ENCODE results near the gene ELMO1.
A peak's percentile ranks its signal among the peaks of the same experiment; 100 is the strongest.

ELMO1 gene

DNA sequence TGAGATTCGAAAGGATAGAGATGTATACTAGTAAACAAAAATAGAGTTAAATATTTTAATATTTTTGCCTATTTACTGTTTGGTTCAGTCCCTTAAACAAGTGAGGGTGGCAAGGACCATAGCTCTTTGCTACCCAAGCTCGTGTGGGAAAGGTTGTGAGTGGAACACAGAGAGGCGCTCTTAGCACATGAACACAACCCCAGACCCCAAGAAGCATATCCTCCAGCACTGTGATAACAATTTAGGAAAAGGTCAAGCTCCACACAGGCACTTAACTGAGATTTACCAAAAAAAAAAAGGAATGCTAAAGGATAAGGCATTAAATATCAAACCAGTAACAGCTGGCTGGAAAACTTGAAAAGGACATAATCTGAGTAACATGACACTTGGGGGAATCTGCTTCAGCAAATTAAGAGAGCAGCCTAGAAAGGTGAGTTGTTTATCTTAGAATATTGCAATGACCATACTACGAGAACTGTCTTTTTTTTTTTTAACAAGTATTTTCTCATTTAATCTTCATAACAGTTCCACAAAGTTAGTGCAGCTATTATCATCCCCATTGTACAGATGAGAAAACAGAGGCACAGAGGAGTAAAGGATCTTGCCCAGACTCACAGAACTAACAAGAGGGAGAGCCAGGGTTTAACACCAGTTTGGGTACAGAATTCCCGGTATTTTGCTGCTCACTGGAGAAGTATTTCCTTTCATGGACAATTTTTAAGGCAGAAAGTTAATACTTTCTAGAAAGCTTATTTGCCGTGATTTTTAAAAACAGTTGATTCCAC, 420.9 kb downstream of the ELMO1 start:
- Histone ChIP-seq H3K4me1 (ENCODE audit: insufficient read depth, low read length) (peaks cover 8% of the 10 kb centered on the region), H3K27ac (ENCODE audit: low read length) (no peak overlapping the region), H3K27me3 (ENCODE audit: insufficient read depth, low read length) (no peaks in the 10 kb centered on the region), H3K4me3 (ENCODE audit: low read length) (no peak overlapping the region), H3K9ac (ENCODE audit: low read depth, low read length) (no peak overlapping the region), H3K36me3 (ENCODE audit: insufficient read depth, low read depth, low read length) (no peaks in the 10 kb centered on the region), H3K9me3 (ENCODE audit: insufficient read depth, low read depth, low read length) (no peaks in the 10 kb centered on the region)

DNA sequence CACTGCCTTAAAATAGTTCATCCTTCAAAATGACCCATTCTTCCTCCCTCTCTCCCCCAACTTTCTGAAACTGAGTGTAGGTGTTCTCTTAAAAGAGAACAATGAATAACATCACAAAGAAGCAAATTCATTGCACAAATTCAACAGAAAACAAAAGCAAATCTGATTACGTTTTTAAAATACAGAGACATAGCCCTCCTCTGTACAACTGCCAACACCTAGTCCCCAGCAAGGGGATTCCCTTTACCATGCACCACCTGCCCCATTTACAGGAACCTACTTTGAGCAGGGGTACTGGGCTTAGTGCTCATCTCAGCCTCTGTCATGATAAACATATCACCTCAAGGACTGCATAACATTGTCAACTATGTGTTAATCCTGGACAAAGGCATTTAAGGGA, 421.6 kb downstream of the ELMO1 start:
- peaks cover 2% of the 10 kb centered on the region for H3K4me1 ChIP-seq (ENCODE audit: insufficient read depth, low read length)
- no peak overlapping the region for H3K27ac ChIP-seq (ENCODE audit: low read length)
- H3K9ac ChIP-seq (ENCODE audit: low read depth, low read length), result no peak overlapping the region
- no peaks in the 10 kb centered on the region for H3K36me3 ChIP-seq (ENCODE audit: insufficient read depth, low read depth, low read length)
- H3K4me3 ChIP-seq (ENCODE audit: low read length), result no peak overlapping the region
- H3K9me3 ChIP-seq (ENCODE audit: insufficient read depth, low read depth, low read length), result no peaks in the 10 kb centered on the region
- H3K27me3 ChIP-seq (ENCODE audit: insufficient read depth, low read length), result no peaks in the 10 kb centered on the region

DNA sequence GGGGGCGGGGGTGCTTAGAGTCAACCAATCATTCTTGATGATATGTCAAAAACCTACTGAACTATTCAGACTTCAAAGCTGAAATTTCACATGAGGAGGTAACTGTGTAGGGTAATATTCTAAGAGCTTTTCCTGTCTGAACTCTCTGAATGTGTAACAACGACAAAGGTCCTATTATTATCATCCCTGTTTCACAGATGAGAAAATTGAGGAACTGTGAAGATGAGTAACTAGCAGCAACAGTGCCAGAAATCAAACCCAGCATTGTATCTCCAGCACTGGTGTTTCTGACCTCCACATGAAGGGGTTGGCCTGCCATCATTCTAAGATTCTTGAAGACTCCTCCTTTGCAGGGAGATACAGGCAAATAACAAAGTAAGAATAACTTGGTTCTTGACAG, 429.7 kb downstream of the ELMO1 start:
- no peaks in the 10 kb centered on the region for H3K36me3 ChIP-seq (ENCODE audit: insufficient read depth, low read depth, low read length)
- H3K9ac ChIP-seq (ENCODE audit: low read depth, low read length), result no peak overlapping the region
- H3K9me3 ChIP-seq (ENCODE audit: insufficient read depth, low read depth, low read length), result no peaks in the 10 kb centered on the region
- H3K27me3 ChIP-seq (ENCODE audit: insufficient read depth, low read length), result no peaks in the 10 kb centered on the region
- no peaks in the 10 kb centered on the region for H3K4me1 ChIP-seq (ENCODE audit: insufficient read depth, low read length)
- no peak overlapping the region for H3K27ac ChIP-seq (ENCODE audit: low read length)
- H3K4me3 ChIP-seq (ENCODE audit: low read length), result no peak overlapping the region

DNA sequence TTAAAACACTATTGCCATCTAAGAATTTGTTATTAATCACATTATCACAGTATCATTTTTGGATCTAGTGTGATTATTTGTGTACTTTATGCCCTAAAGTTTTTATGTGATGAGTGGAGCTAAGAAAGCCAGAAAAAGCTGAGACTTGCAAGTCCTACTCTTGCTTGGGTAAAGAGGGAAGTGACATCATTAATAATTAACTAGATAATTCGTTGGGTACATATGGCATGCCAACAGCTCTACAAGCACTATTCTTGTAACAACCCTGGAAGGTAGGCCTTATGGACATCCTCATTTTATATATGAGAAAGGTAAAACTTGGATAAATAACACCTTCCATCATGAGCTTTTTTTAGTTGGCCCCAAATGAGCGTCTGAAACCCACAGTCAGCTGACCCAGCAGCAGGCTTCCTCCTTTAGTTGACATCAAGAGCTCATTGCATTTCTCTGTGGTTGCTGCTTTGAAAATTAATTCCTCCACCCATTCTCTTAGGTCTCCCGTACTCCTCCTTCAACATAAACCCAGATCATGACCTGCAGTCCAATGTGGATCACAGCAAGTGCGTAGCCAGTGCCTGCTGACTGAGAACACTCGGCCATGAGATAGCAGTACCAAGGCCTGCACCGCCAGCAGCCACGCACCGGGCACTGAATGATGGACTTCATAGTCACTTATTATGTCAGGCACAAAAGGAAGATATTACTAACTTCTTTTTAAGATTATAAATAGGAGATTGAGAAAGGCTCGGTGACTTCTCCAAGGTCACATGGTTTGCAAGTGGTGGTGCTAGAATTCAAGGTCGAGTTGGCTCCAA, 432.4 kb downstream of the ELMO1 start:
- H3K27me3 ChIP-seq (ENCODE audit: insufficient read depth, low read length), result no peaks in the 10 kb centered on the region
- no peaks in the 10 kb centered on the region for H3K4me1 ChIP-seq (ENCODE audit: insufficient read depth, low read length)
- H3K27ac ChIP-seq (ENCODE audit: low read length), result no peak overlapping the region
- no peak overlapping the region for H3K9ac ChIP-seq (ENCODE audit: low read depth, low read length)
- H3K9me3 ChIP-seq (ENCODE audit: insufficient read depth, low read depth, low read length), result no peaks in the 10 kb centered on the region
- H3K4me3 ChIP-seq (ENCODE audit: low read length), result no peak overlapping the region
- no peaks in the 10 kb centered on the region for H3K36me3 ChIP-seq (ENCODE audit: insufficient read depth, low read depth, low read length)

DNA sequence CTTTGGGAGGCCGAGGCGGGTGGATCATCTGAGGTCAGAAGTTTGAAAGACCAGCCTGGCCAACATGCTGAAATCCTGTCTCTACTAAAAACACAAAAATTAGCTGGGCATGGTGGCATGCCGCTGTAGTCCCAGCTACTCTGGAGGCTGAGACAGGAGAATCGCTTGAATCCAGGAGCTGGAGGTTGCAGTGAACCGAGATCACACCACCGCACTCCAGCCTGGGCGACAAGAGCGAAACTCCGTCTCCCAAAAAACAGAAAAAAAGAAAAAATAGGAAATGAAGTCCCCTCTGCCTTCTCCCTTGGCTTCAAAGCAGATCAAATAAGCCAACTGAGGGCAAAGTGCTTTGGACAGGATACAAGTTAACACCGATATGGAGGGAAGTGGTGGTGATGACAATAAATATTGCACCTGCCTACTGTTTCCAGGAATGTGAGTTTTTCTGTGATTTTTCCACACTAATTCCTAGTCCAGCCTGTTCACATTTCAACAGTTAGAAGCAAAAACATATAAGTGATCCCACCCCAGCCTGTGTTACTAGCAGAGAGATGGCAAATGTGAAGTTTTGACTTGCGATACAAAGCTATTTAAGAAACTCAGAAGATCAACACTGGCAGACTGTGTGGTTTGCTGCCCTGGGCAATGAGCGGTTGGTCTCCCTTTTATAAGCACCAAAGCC, 433.2 kb downstream of the ELMO1 start:
- Histone ChIP-seq H3K27me3 (ENCODE audit: insufficient read depth, low read length) (no peaks in the 10 kb centered on the region), H3K4me3 (ENCODE audit: low read length) (no peak overlapping the region), H3K9me3 (ENCODE audit: insufficient read depth, low read depth, low read length) (no peaks in the 10 kb centered on the region), H3K36me3 (ENCODE audit: insufficient read depth, low read depth, low read length) (no peaks in the 10 kb centered on the region), H3K4me1 (ENCODE audit: insufficient read depth, low read length) (no peaks in the 10 kb centered on the region), H3K9ac (ENCODE audit: low read depth, low read length) (no peak overlapping the region), H3K27ac (ENCODE audit: low read length) (no peak overlapping the region)

DNA sequence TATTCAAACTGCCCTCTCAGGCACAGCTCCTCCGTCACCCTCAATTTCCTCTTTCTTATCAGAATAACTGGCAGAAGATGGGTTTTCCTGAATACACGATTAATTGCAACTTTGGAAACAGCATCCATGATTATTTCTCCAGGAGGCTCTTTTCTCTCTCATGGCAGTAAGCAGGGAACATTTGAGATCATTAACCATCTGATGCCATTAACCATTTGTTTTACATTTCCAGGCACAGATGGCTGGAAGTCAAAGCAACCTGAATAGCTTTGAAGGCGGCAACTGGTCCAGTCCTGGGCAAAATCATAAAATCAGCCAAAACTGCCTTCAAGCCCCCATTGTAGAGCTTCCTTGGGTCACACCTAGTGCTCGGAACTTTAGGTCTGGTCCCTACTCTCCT, 434.9 kb downstream of the ELMO1 start:
- Histone ChIP-seq H3K9me3 (ENCODE audit: insufficient read depth, low read depth, low read length) (no peaks in the 10 kb centered on the region), H3K9ac (ENCODE audit: low read depth, low read length) (no peak overlapping the region), H3K4me1 (ENCODE audit: insufficient read depth, low read length) (no peaks in the 10 kb centered on the region), H3K4me3 (ENCODE audit: low read length) (no peak overlapping the region), H3K27me3 (ENCODE audit: insufficient read depth, low read length) (no peaks in the 10 kb centered on the region), H3K36me3 (ENCODE audit: insufficient read depth, low read depth, low read length) (no peaks in the 10 kb centered on the region), H3K27ac (ENCODE audit: low read length) (no peak overlapping the region)

DNA sequence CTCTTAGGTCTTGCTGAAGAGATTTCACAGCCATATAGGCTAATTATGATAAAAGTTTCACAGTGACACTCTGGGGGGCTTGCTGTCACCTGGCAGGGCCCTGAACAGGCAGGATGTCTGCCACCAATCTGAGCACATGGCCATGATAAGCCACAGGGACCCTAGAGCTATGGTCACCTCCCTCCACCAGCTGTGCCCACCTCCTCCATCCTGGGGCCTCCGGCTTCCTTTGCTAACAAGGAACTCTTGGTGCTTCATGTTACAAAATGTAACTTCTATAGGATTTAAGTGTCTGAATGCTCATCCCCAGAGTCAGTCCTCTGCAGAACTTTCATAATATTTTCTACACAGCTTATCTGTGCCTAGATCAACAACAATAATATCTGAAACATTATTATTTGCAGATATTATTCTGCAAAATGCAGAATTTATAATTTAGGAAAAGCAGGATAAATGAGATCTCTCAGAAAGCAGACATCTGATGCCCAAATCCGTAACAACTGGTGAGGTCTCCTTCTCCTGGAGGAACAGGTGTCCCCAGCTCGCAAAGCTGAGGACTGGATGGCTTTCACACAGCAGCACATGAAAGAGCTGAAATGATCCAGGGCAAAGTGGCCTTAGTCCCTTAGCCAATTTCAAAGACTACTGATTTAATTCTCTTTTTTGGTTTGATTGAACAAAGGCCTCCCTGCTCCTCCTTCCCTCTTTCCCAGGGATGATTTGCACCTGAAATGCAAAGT, 437.3 kb downstream of the ELMO1 start:
- peaks cover 7% of the 10 kb centered on the region; the same call in 1 of the 2 replicates for H3K4me1 ChIP-seq (ENCODE audit: insufficient read depth, low read length)
- H3K27me3 ChIP-seq (ENCODE audit: insufficient read depth, low read length), result no peaks in the 10 kb centered on the region
- H3K9me3 ChIP-seq (ENCODE audit: insufficient read depth, low read depth, low read length), result no peaks in the 10 kb centered on the region
- H3K27ac ChIP-seq (ENCODE audit: low read length), result no peak overlapping the region
- H3K9ac ChIP-seq (ENCODE audit: low read depth, low read length), result no peak overlapping the region
- H3K4me3 ChIP-seq (ENCODE audit: low read length), result no peak overlapping the region
- H3K36me3 ChIP-seq (ENCODE audit: insufficient read depth, low read depth, low read length), result no peaks in the 10 kb centered on the region

DNA sequence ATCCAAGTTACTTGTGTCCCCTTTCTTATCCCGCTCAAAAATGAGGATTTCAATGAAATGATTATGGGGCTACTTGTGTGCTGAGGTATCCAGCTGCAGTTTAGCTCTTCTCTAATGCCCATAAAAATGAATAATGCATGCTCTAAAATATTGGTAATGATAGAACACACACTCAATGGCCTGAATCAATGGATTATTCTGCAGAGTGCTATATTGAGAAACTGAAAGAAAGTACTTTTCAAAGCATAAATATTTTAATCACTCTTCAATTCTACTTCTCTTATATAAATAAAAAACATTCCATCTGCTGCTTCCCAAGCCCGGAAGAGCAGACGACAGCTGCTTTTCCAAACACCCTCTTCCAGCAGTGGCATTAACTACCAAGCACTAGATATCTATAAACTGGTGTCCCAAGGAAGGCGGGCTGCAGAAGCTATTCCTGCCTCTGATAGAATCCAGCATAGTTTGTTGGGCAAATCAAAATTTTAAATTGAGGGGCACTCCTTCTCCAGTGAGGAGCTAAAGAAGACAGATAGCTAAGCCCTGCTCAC, 439.5 kb downstream of the ELMO1 start:
- no peaks in the 10 kb centered on the region for H3K27me3 ChIP-seq (ENCODE audit: insufficient read depth, low read length)
- no peak overlapping the region for H3K4me3 ChIP-seq (ENCODE audit: low read length)
- H3K4me1 ChIP-seq (ENCODE audit: insufficient read depth, low read length), result peaks cover 7% of the 10 kb centered on the region; the same call in 1 of the 2 replicates
- H3K9ac ChIP-seq (ENCODE audit: low read depth, low read length), result no peak overlapping the region
- H3K27ac ChIP-seq (ENCODE audit: low read length), result no peak overlapping the region
- no peaks in the 10 kb centered on the region for H3K36me3 ChIP-seq (ENCODE audit: insufficient read depth, low read depth, low read length)
- H3K9me3 ChIP-seq (ENCODE audit: insufficient read depth, low read depth, low read length), result no peaks in the 10 kb centered on the region

DNA sequence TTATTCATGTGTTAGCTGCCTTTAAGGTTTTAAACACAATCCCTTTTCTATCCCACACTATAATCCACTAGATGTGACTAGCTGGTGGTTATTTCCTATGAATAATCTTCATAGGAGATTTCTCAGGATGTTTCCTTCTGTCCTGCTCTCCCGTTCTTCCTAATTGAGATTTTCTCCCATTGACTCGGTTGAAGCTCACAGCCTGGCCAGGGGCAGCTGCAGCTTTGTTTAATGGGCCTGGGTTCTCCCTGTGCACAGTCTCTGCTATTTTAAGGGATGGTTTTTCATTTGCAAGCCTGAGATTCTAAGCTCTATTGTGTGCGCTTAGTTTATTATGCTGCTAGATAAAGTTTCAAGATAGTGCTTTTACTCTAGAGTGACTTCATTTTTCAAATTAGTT, 441.0 kb downstream of the ELMO1 start:
- Histone ChIP-seq H3K9me3 (ENCODE audit: insufficient read depth, low read depth, low read length) (no peaks in the 10 kb centered on the region), H3K4me1 (ENCODE audit: insufficient read depth, low read length) (peaks cover 7% of the 10 kb centered on the region; the same call in 1 of the 2 replicates), H3K4me3 (ENCODE audit: low read length) (no peak overlapping the region), H3K27ac (ENCODE audit: low read length) (no peak overlapping the region), H3K27me3 (ENCODE audit: insufficient read depth, low read length) (no peaks in the 10 kb centered on the region), H3K36me3 (ENCODE audit: insufficient read depth, low read depth, low read length) (no peaks in the 10 kb centered on the region), H3K9ac (ENCODE audit: low read depth, low read length) (0 out of 2 replicates have a peak overlapping the region, but pooled peaks have one; percentile 45)

DNA sequence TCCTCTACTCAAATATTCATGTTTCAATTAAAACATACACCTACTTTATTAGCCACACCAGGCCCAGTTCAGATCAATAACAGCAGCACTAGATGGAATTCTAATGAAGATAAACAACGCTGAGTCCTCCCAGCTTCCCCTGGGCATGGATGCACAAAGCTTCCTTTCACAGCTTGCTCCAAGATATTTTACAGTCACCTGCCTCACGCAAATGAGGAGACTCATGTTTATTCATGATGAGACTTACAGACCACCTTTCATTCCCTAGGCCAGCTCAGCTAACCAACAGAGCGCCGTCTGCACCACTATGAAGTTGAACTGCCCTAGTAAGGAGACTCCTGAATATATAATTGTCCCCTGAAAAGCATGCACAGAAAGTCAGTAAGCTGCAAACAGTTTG, 441.4 kb downstream of the ELMO1 start:
- H3K4me3 ChIP-seq (ENCODE audit: low read length), result no peak overlapping the region
- H3K27ac ChIP-seq (ENCODE audit: low read length), result no peak overlapping the region
- no peaks in the 10 kb centered on the region for H3K36me3 ChIP-seq (ENCODE audit: insufficient read depth, low read depth, low read length)
- H3K4me1 ChIP-seq (ENCODE audit: insufficient read depth, low read length), result peaks cover 7% of the 10 kb centered on the region; the same call in 1 of the 2 replicates
- H3K9me3 ChIP-seq (ENCODE audit: insufficient read depth, low read depth, low read length), result no peaks in the 10 kb centered on the region
- no peaks in the 10 kb centered on the region for H3K27me3 ChIP-seq (ENCODE audit: insufficient read depth, low read length)
- 0 out of 2 replicates have a peak overlapping the region, but pooled peaks have one; percentile 45 for H3K9ac ChIP-seq (ENCODE audit: low read depth, low read length)

DNA sequence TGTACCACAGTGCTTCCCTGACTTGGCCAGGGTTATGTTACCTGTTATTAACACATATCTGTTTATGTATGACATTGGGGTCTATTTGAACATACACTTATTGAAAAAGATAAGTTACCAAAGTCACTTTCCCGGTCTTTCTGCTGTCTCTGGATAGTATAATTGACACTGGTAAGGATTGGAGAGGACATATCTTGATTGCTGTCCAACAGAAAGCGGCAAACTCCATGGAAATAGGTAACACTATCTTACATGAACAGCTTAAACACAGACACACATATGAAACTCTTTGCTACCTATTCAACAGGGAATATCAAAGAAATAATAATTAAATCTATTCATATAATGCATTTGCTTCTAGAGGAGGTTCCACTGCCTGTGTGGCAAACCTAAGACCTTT, 441.9 kb downstream of the ELMO1 start:
- no peak overlapping the region for H3K27ac ChIP-seq (ENCODE audit: low read length)
- H3K36me3 ChIP-seq (ENCODE audit: insufficient read depth, low read depth, low read length), result no peaks in the 10 kb centered on the region
- no peak overlapping the region for H3K9ac ChIP-seq (ENCODE audit: low read depth, low read length)
- peaks cover 9% of the 10 kb centered on the region; the same call in 1 of the 2 replicates for H3K4me1 ChIP-seq (ENCODE audit: insufficient read depth, low read length)
- H3K27me3 ChIP-seq (ENCODE audit: insufficient read depth, low read length), result no peaks in the 10 kb centered on the region
- H3K4me3 ChIP-seq (ENCODE audit: low read length), result no peak overlapping the region
- H3K9me3 ChIP-seq (ENCODE audit: insufficient read depth, low read depth, low read length), result no peaks in the 10 kb centered on the region

All from iPS-20b (cell line).